Endodermal cell (in vitro differentiated cells): ENCODE data around the gene CTSD. TPM values are rescaled to one million over a fixed set of nuclear protein-coding genes. Genes with fewer than 3 reads are reported as not detected.

Experiments
- DNase-seq: peaks from one replicate; pipeline ENCODE4 v3.0.0-alpha.2; 2017
- H3K27ac ChIP-seq: 2 replicates; pipeline ENCODE4 v1.5.1; 2013; ENCODE audit warnings: mild to moderate bottlenecking, low read depth, low read length, moderate library complexity
- H3K27me3 ChIP-seq: 2 replicates; pipeline ENCODE4 v1.6.1; 2013; ENCODE audit warnings: mild to moderate bottlenecking, low read length, moderate library complexity; ENCODE audit not compliant: insufficient read depth, control insufficient read depth, poor library complexity, severe bottlenecking
- H3K36me3 ChIP-seq: 2 replicates; pipeline ENCODE4 v1.7.0; 2013; ENCODE audit warnings: mild to moderate bottlenecking, low read length, moderate library complexity; ENCODE audit not compliant: control insufficient read depth, insufficient read depth
- H3K4me1 ChIP-seq: one replicate; pipeline ENCODE4 v1.7.0; 2013; ENCODE audit warnings: low read length; ENCODE audit not compliant: control insufficient read depth, insufficient read depth
- H3K4me3 ChIP-seq: 2 replicates; pipeline ENCODE4 v1.5.1; 2013; ENCODE audit warnings: mild to moderate bottlenecking, low read length, moderate library complexity
- H3K9ac ChIP-seq: 2 replicates; pipeline ENCODE4 v1.6.1; 2013; ENCODE audit warnings: mild to moderate bottlenecking, low read length, moderate library complexity; ENCODE audit not compliant: poor library complexity, severe bottlenecking; ENCODE audit errors: extremely low read depth
- H3K9me3 ChIP-seq: 2 replicates; pipeline ENCODE4 v1.6.1; 2013; ENCODE audit warnings: mild to moderate bottlenecking, low read length, moderate library complexity; ENCODE audit not compliant: control insufficient read depth
- H3K27ac Mint-ChIP-seq: 2 replicates; pipeline ENCODE4 v1.8.0; 2020; ENCODE audit warnings: mixed read lengths
- H3K27me3 Mint-ChIP-seq: 2 replicates; pipeline ENCODE4 v1.8.0; 2021; ENCODE audit warnings: mild to moderate bottlenecking, mixed read lengths; ENCODE audit not compliant: insufficient read depth
- H3K36me3 Mint-ChIP-seq: 2 replicates; pipeline ENCODE4 v1.8.0; 2020; ENCODE audit warnings: low read depth, mixed read lengths
- H3K4me1 Mint-ChIP-seq: 2 replicates; pipeline ENCODE4 v1.8.0; 2020; ENCODE audit warnings: mixed read lengths
- H3K4me3 Mint-ChIP-seq: 2 replicates; pipeline ENCODE4 v1.8.0; 2020; ENCODE audit warnings: mild to moderate bottlenecking, moderate library complexity, mixed read lengths
- H3K9me3 Mint-ChIP-seq: 2 replicates; pipeline ENCODE4 v1.8.0; 2020; ENCODE audit warnings: mild to moderate bottlenecking, mixed read lengths
- WGBS, 2 experiments: methylation state at CpG; one replicate each; pipeline versions ENCODE4 v1.1.5 to v1.1.7; 2013; ENCODE audit warnings: missing lambda C conversion rate in 2 of 2, mixed read lengths in 1 of 2; ENCODE audit not compliant: insufficient coverage in 1 of 2, insufficient read length in 1 of 2; 5-methylcytosine and 5-hydroxymethylcytosine counted together
- total RNA-seq, 2 donors: library from RNA; stranded (reverse); fragmentation: NEBNext Ultra II Directional in 1 of 2; extraction: Animal tissue kit (Norgen Biotek cat#: 25700) in 1 of 2; gene quantifications; 2 replicates in 1 of 2; 3 replicates in 1 of 2; pipeline ENCODE4 v1.2.1, GENCODE V29; 2021
- TF ChIP-seq, protein P1 (sequence below): fragments of 200-600 bp; sonication (generic); conservative IDR thresholded peaks from 2 replicates; pipeline ENCODE4 v1.5.0; 2021; ENCODE audit warnings: antibody characterized with exemption, mild to moderate bottlenecking

CTSD gene
- total RNA-seq, 2 donors from 2014 or later, result 185 to 208 TPM

DNA sequence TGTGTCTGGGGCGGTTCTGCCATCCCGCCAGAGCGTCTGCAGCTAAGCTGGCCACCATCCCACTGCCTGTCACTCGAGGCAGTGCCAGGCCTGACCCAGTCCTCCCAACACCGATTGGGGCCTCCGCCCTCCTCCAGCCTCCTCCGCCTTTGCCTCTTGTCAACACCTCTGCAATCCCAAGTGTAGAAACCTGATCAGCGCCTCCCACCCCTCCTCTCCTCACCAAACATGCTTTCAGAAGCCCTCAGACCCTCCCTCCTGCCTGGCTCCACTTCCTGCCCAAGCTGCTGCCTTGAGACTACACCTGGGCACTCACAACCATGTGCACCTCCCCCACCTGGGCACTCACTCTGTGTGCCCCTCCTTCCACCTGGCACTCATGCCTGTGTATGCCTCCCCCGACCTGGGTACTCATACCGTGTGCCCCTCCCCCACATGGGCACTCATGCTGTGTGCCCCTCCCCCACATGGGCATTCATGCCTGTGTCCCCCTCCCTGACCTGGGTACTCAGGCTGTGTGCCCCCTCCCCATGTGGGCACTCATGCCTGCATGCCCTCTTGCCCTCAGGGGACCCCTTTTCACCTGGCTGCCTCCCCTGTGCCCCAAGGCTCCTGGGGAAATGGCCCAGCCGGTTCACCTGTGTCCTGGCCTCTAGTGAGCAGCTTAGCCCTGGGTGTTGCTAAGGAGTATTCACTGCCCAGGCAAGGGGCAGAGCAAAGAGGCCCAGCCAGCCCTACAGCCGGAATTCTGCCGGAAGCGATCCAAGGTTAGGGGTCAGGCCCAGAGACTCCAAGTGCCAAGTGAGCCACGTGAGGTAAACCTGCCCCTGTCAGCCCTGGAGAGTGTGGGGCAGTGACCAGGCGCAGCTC lies 7.8 kb downstream of the CTSD start:
- H3K4me1 Mint-ChIP-seq, result no peaks in the 10 kb centered on the region
- 92 to 98% methylated on average over 11 to 16 of the region's 16 CpGs for WGBS, 2 experiments
- peaks cover 3% of the 10 kb centered on the region for H3K36me3 ChIP-seq
- no peaks in the 10 kb centered on the region for H3K4me1 ChIP-seq
- H3K27ac ChIP-seq, result no peak overlapping the region
- TF ChIP-seq, protein P1, sequence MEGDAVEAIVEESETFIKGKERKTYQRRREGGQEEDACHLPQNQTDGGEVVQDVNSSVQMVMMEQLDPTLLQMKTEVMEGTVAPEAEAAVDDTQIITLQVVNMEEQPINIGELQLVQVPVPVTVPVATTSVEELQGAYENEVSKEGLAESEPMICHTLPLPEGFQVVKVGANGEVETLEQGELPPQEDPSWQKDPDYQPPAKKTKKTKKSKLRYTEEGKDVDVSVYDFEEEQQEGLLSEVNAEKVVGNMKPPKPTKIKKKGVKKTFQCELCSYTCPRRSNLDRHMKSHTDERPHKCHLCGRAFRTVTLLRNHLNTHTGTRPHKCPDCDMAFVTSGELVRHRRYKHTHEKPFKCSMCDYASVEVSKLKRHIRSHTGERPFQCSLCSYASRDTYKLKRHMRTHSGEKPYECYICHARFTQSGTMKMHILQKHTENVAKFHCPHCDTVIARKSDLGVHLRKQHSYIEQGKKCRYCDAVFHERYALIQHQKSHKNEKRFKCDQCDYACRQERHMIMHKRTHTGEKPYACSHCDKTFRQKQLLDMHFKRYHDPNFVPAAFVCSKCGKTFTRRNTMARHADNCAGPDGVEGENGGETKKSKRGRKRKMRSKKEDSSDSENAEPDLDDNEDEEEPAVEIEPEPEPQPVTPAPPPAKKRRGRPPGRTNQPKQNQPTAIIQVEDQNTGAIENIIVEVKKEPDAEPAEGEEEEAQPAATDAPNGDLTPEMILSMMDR, result no peak
- no peak overlapping the region for H3K9ac ChIP-seq
- H3K36me3 Mint-ChIP-seq, result peaks cover 11% of the 10 kb centered on the region
- no peaks in the 10 kb centered on the region for H3K27me3 ChIP-seq
- H3K9me3 ChIP-seq, result no peaks in the 10 kb centered on the region
- no peaks in the 10 kb centered on the region for H3K27me3 Mint-ChIP-seq
- H3K9me3 Mint-ChIP-seq, result no peaks in the 10 kb centered on the region
- no peak overlapping the region for H3K4me3 Mint-ChIP-seq
- no peak overlapping the region for H3K27ac Mint-ChIP-seq
- no peak for DNase-seq
- H3K4me3 ChIP-seq, result no peak overlapping the region

DNA sequence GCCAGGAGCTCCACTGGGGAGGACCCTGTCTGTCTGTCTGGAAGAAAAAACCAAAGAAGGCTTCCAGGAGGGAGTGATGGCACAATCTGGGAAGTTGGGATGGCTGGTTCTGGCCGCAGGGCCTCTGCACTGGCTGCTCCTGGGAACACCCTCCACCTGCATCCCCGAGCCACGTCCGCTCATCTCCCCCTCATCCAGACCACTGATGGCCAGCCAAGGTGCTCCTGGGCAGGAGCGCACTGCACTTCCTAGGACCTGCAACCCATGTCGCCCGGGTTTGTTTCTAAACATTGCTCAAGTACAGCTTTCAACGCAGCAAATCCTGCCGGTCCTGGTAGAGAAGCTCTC lies 8.4 kb downstream of the CTSD start:
- no peak for DNase-seq

DNA sequence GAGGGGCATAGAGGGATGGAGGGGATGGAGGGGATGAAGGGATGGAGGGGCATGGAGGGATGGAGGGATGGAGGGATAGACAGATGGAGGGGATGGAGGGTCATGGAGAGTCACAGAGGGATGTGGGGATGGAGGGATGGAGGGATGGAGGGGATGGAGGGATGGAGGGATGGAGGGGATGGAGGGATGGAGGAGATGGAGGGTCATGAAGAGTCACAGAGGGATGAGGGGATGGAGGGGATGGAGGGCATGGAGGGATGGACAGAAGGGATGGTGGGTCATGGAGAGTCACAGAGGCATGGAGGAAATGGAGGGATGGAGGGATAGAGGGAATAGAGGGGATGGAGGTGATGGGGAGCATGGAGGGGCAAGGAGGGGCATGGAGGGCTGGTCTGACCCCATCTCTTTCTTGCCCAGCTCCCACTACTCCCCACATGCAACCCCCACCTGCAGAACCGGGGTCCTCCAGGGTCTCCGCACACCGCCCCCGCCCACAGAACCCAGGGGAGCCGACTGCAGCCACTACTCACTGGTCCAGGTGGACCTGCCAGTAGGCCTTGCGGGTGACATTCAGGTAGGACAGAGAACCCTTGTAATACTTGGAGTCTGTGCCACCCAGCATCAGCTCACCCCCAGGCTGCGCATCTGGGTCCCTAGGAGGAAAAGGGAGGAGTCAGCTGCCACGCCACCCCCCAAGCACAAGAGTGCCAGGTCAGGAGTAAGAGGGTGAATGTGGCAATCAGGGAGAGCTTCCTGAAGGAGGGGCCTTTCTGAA lies 9.2 kb downstream of the CTSD start:
- TF ChIP-seq, protein P1, result no peak
- no peaks in the 10 kb centered on the region for H3K9me3 Mint-ChIP-seq
- H3K27ac Mint-ChIP-seq, result no peak overlapping the region
- peaks cover 12% of the 10 kb centered on the region for H3K27me3 ChIP-seq
- no peak overlapping the region for H3K27ac ChIP-seq
- 95 to 100% methylated on average over 1 to 8 of the region's 8 CpGs for WGBS, 2 experiments
- peaks cover 11% of the 10 kb centered on the region for H3K27me3 Mint-ChIP-seq
- no peaks in the 10 kb centered on the region for H3K4me1 ChIP-seq
- no peak overlapping the region for H3K9ac ChIP-seq
- DNase-seq, result no peak
- H3K4me3 Mint-ChIP-seq, result no peak overlapping the region
- peaks cover 11% of the 10 kb centered on the region for H3K36me3 Mint-ChIP-seq
- no peak overlapping the region for H3K4me3 ChIP-seq
- H3K4me1 Mint-ChIP-seq, result peaks cover 5% of the 10 kb centered on the region
- no peaks in the 10 kb centered on the region for H3K36me3 ChIP-seq
- H3K9me3 ChIP-seq, result no peaks in the 10 kb centered on the region

More for the DNA sequence above, 8.4 kb downstream of the CTSD start:
- Histone ChIP-seq H3K36me3 (peaks cover 3% of the 10 kb centered on the region), H3K27ac (no peak overlapping the region), H3K27me3 (peaks cover 5% of the 10 kb centered on the region), H3K4me1 (no peaks in the 10 kb centered on the region), H3K4me3 (no peak overlapping the region), H3K9ac (no peak overlapping the region), H3K9me3 (no peaks in the 10 kb centered on the region)
- Mint-ChIP-seq H3K27ac (no peak overlapping the region), H3K4me3 (no peak overlapping the region), H3K4me1 (no peaks in the 10 kb centered on the region), H3K27me3 (peaks cover 3% of the 10 kb centered on the region), H3K36me3 (peaks cover 11% of the 10 kb centered on the region), H3K9me3 (no peaks in the 10 kb centered on the region)
- TF ChIP-seq, protein P1, result no peak
- 92 to 96% methylated on average over 9 of the region's 9 CpGs for WGBS, 2 experiments
